Measurements from ENCODE around the gene LIN7B. TPM values are rescaled to one million over a fixed set of nuclear protein-coding genes. Genes with fewer than 3 reads are reported as not detected.
A peak's percentile ranks its signal among the peaks of the same experiment; 100 is the strongest.

Gene LIN7B
- total and polyA plus RNA-seq, 2 of the 13 experiments (the other 11 are each of a cell fraction or from before 2014, with no cell fraction given), result 5.3 to 7.6 TPM

GRCh38 chr19:49155820-49156346, 41.7 kb downstream of the LIN7B start (continued):
- 0 out of 2 replicates have a peak, but pooled peaks have one; percentile 25 for TF ChIP-seq DRAP1 (CRISPR knock-in tag; IDR thresholded peaks at IDR 0.05)
- peak; percentile 19; the same call in 1 of the 2 replicates for TF ChIP-seq SAP130 (CRISPR knock-in tag; IDR thresholded peaks at IDR 0.05; ENCODE audit: low read depth)
- TF ChIP-seq ZNF557 (CRISPR knock-in tag; IDR thresholded peaks at IDR 0.05), result no peak
- no peak for TF ChIP-seq THRA (CRISPR knock-in tag; IDR thresholded peaks at IDR 0.05; ENCODE audit: borderline replicate concordance)
- no peak for TF ChIP-seq AHDC1 (CRISPR knock-in tag; IDR thresholded peaks at IDR 0.05; ENCODE audit: borderline replicate concordance)
- no peak for TF ChIP-seq PAXIP1 (CRISPR knock-in tag; conservative IDR thresholded peaks at IDR 0.05)
- no peak for TF ChIP-seq ZNF547 (CRISPR knock-in tag; IDR thresholded peaks at IDR 0.05)

Measured in HepG2 (cell line).